ENCODE measurements around the gene PTGES3. TPM values are rescaled to one million over a fixed set of nuclear protein-coding genes. Genes with fewer than 3 reads are reported as not detected.

Gene PTGES3
- total and polyA plus RNA-seq, 10 of the 15 experiments (the other 5 are each of a cell fraction or from before 2014, with no cell fraction given), result 117 to 520 (median 175) TPM

GRCh38 chr12:56626701-56627100 is 61.4 kb downstream of the PTGES3 start:
- Histone ChIP-seq H3K4me1 (ENCODE audit: control insufficient read depth, insufficient read depth, low read length) (peaks cover 27% of the 10 kb centered on the region), H4K20me1 (ENCODE audit: control insufficient read depth, insufficient read depth) (no peaks in the 10 kb centered on the region; the same call in 1 of the 2 replicates), H3K27me3 (replicated peaks in 1 of 2; ENCODE audit: control insufficient read depth in 2 of 2, insufficient read depth in 2 of 2, low read length in 1 of 2) (no peaks in the 10 kb centered on the region), H2AFZ (ENCODE audit: control insufficient read depth, low read depth, low read length) (no peak overlapping the region), H3K79me2 (ENCODE audit: control insufficient read depth, insufficient read depth, low read length) (peaks cover 82% of the 10 kb centered on the region), H3K4me2 (ENCODE audit: control insufficient read depth, insufficient read depth) (no peak overlapping the region), H3K36me3 (ENCODE audit: control insufficient read depth in 2 of 2, insufficient read depth in 2 of 2, low read length in 1 of 2) (peaks cover 0 to 12% of the 10 kb centered on the region in 2 experiments; a peak in 2 of 4 replicates), H3K27ac (ENCODE audit: control insufficient read depth, insufficient read depth) (no peak overlapping the region), H3K9me3 (replicated peaks; ENCODE audit: control insufficient read depth, insufficient read depth, low read length) (no peaks in the 10 kb centered on the region), H3K4me3 (no peak overlapping the region; the same call in 1 of the 2 replicates), H3K9ac (ENCODE audit: control insufficient read depth, insufficient read depth, low read length) (no peak overlapping the region)
- in situ Hi-C loops (cut with MboI), result no loop called here
- POLR2A ChIA-PET, result interaction anchor here (1.0 to 8.4 kb wide), 3 partner anchors 9 to 15 kb away, joined by 3 to 54 read pairs (median 5); no protein-coding TSS in a partner anchor
- SMC1A ChIA-PET (ENCODE audit: uncharacterized antibody, unreplicated experiment), result interaction anchor here (0.7 to 7.5 kb wide), 4 partner anchors 8 to 112 kb away, joined by 3 to 68 read pairs (median 4); no protein-coding TSS in a partner anchor
- no TSS peak for BruUV-seq (replicated peaks)
- FAIRE-seq (no peak), DNase-seq (ENCODE audit: low read depth, low spot score) (no peak), ATAC-seq (no peak)
- intact Hi-C loops (cut with micrococcal nuclease; ENCODE audit: unreplicated experiment), result no loop called here
- RAD21 ChIA-PET (ENCODE audit: unreplicated experiment), result interaction anchor here (1.3 to 3.7 kb wide), 2 partner anchors 10 to 105 kb away, joined by 4 to 29 read pairs; partner anchors contain the start of gene RBMS2
- no peak for TF ChIP-seq STAT3 (IDR thresholded peaks at IDR 0.05; ENCODE audit: low read depth, low read length)
- TF ChIP-seq BCL3 (IDR thresholded peaks at IDR 0.05; ENCODE audit: borderline replicate concordance, insufficient read depth, low read depth, low read length, poor library complexity, severe bottlenecking), result no peak
- no peak for TF ChIP-seq EGR1 (IDR thresholded peaks at IDR 0.05; ENCODE audit: borderline replicate concordance in 1 of 2, low read depth in 2 of 2, low read length in 2 of 2)
- TF ChIP-seq POLR2A (IDR thresholded peaks at IDR 0.05; ENCODE audit: low read depth, low read length), result no peak
- TF ChIP-seq CTCF (IDR thresholded peaks at IDR 0.05 in 2 of 3, conservative IDR thresholded peaks at IDR 0.05 in 1 of 3; ENCODE audit: control insufficient read depth in 2 of 3, extremely low read depth in 1 of 3, insufficient read depth in 1 of 3, low read depth in 3 of 3, low read length in 3 of 3), result no peak
- TF ChIP-seq SMAD1 (IDR thresholded peaks at IDR 0.05; ENCODE audit: low read depth, partially characterized antibody), result no peak
- no peak for TF ChIP-seq CREB1 (IDR thresholded peaks at IDR 0.05; ENCODE audit: low read depth)
- no peak for TF ChIP-seq RAD21 (IDR thresholded peaks at IDR 0.05; ENCODE audit: insufficient read depth, low read depth, low read length)
- no peak for TF ChIP-seq USF1 (IDR thresholded peaks at IDR 0.05; ENCODE audit: borderline replicate concordance, extremely low read length, insufficient read depth, low read depth, low read length)
- no peak for TF ChIP-seq PRDM15 (CRISPR knock-in tag; IDR thresholded peaks at IDR 0.05)
- CTCF ChIA-PET, result interaction anchor here (0.8 to 3.4 kb wide), 3 partner anchors 9 to 105 kb away, joined by 3 to 33 read pairs (median 3); partner anchors contain the start of gene RBMS2
